ENCODE data around the gene FAM229A. TPM values are rescaled to one million over a fixed set of nuclear protein-coding genes. Genes with fewer than 3 reads are reported as not detected.

Gene FAM229A
- total RNA-seq, 1 experiment from 2014 or later = 5.6 TPM

GRCh38 chr1:32352239-32352745 lies 10.0 kb downstream of the FAM229A start:
- H4K5ac ChIP-seq (ENCODE audit: insufficient read length, low read depth, low read length) = no peak overlapping the region
- H3K79me1 ChIP-seq (ENCODE audit: insufficient read depth, low read depth, low read length, poor library complexity, severe bottlenecking) = no peaks in the 10 kb centered on the region
- no peak overlapping the region for H2BK12ac ChIP-seq (ENCODE audit: insufficient read length, low read depth, low read length)
- no peak overlapping the region for H2AK5ac ChIP-seq (ENCODE audit: insufficient read length, low read length)
- no peaks in the 10 kb centered on the region for H3K9me3 ChIP-seq (ENCODE audit: control insufficient read depth, low read depth, low read length)
- no peaks in the 10 kb centered on the region for H4K20me1 ChIP-seq (ENCODE audit: control insufficient read depth, insufficient read depth, insufficient read length)
- Mint-ChIP-seq H3K9me3 (peaks cover 9 to 10% of the 10 kb centered on the region in 2 experiments), H3K27me3 (ENCODE audit: low read depth) (peaks cover 32% of the 10 kb centered on the region), H3K4me1 (peaks cover 16 to 18% of the 10 kb centered on the region in 2 experiments), H3K4me3 (peak overlapping the region; percentile 85 to 91), H3K27ac (no peak overlapping the region), H3K36me3 (ENCODE audit: insufficient read depth in 1 of 3, low read depth in 3 of 3) (peaks cover 6 to 25% (median 9%) of the 10 kb centered on the region in 3 experiments)
- WGBS (ENCODE audit: extremely low coverage, insufficient read length, low lambda C conversion rate) = no CpG with 5 or more reads among the region's 8 CpGs
- H2BK5ac ChIP-seq (ENCODE audit: insufficient read length, low read length) = no peak overlapping the region
- no peaks in the 10 kb centered on the region for H3K4me1 ChIP-seq (ENCODE audit: insufficient read depth, low read length)
- H3K23me2 ChIP-seq (ENCODE audit: insufficient read length, low read depth, low read length, poor library complexity, severe bottlenecking) = peaks cover 7% of the 10 kb centered on the region
- peaks cover 3% of the 10 kb centered on the region; the same call in 1 of the 2 replicates for H3K27me3 ChIP-seq (ENCODE audit: insufficient read depth, low read length)
- H3K23ac ChIP-seq (ENCODE audit: insufficient read length, low read depth, low read length) = no peak overlapping the region
- H4K91ac ChIP-seq (ENCODE audit: insufficient read length, low read depth, low read length) = no peak overlapping the region
- no peak overlapping the region for H2BK20ac ChIP-seq (ENCODE audit: low read depth, low read length, poor library complexity, severe bottlenecking)
- H3K18ac ChIP-seq (ENCODE audit: insufficient read length, low read depth, low read length) = no peak overlapping the region
- no peak overlapping the region for H4K8ac ChIP-seq (replicated peaks; ENCODE audit: insufficient read length, low read depth, low read length)
- H3K79me2 ChIP-seq (ENCODE audit: insufficient read depth, low read length) = no peaks in the 10 kb centered on the region
- H3K9ac ChIP-seq (ENCODE audit: extremely low read depth, insufficient read length, low read length) = no peak overlapping the region
- H2BK120ac ChIP-seq (ENCODE audit: low read depth, low read length, poor library complexity, severe bottlenecking) = no peak overlapping the region
- H2AFZ ChIP-seq (ENCODE audit: low read length) = no peak overlapping the region
- no peak overlapping the region for H3K27ac ChIP-seq (ENCODE audit: insufficient read length, low read depth, low read length)
- DNase-seq = no peak
- no peak overlapping the region for H3K14ac ChIP-seq (ENCODE audit: insufficient read depth, low read length)
- H3T11ph ChIP-seq (ENCODE audit: low read length) = no peak overlapping the region
- no peak for TF ChIP-seq CTCF (conservative IDR thresholded peaks at IDR 0.05)
- no peak overlapping the region for H3K56ac ChIP-seq (ENCODE audit: insufficient read length, low read depth, low read length)
- H3K4ac ChIP-seq (ENCODE audit: low read depth, low read length) = no peak overlapping the region
- H2BK15ac ChIP-seq (ENCODE audit: low read depth, low read length) = no peak overlapping the region
- peak overlapping the region; percentile 41 for H3K4me2 ChIP-seq (ENCODE audit: insufficient read depth, insufficient read length, low read length)
